ENCODE results near the gene MFAP1. TPM values are rescaled to one million over a fixed set of nuclear protein-coding genes. Genes with fewer than 3 reads are reported as not detected.
"Not testable (repeated sequence)": the region's sequence is repeated elsewhere in the genome, so short reads cannot be mapped to it uniquely, and the experiment has no call there.

MFAP1 gene
- total RNA-seq, 1 experiment from 2014 or later, result 19.7 TPM

GRCh38 chr15:43808960-43809678 lies 15.4 kb downstream of the MFAP1 start:
- Histone ChIP-seq H2AFZ (ENCODE audit: low read length) (peak overlapping the region; percentile 15; the same call in 1 of the 2 replicates), H3K36me3 (ENCODE audit: insufficient read depth, low read length) (peaks cover 45% of the 10 kb centered on the region), H4K20me1 (ENCODE audit: insufficient read depth, low read depth, low read length) (no peaks in the 10 kb centered on the region), H3K9me3 (ENCODE audit: low read length) (no peaks in the 10 kb centered on the region), H3K27ac (ENCODE audit: low read length) (peak overlapping the region; percentile 99), H3K4me3 (ENCODE audit: low read length) (peak overlapping the region; percentile 52), H3K4me2 (ENCODE audit: low read depth, low read length, poor library complexity, severe bottlenecking) (peak overlapping the region; percentile 69), H3K79me2 (ENCODE audit: low read length) (no peaks in the 10 kb centered on the region), H3K4me1 (ENCODE audit: low read length) (peaks cover 33% of the 10 kb centered on the region), H3K9me2 (replicated peaks; ENCODE audit: insufficient read depth, low read length) (no peaks in the 10 kb centered on the region), H3K27me3 (ENCODE audit: low read length) (no peaks in the 10 kb centered on the region), H3K9ac (ENCODE audit: low read length) (peak overlapping the region; percentile 67)
- peak; percentile 91 for DNase-seq

DNA sequence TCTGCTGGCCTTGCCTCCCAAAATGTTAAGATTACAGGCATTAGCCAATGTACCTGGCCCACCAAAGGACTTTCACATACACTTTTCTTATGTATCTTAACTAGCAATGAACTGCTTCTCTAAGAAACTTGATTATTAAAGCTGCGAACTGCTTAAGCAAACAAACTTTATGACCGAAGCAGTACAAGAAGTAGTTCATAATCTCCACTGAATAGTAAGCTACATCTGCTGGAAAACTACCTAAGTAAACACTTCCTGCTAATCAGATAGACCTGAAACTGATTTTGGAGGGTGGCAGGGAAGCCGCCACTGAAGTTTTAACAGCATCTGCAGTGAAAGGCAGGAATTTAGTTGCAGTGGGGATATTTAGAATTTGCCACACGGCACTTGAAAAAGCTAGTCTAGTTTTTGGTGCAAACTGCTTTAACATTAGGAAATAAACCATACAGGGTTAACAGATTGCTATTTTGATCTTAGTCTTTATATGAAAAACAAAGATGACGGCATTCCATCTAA lies 16.0 kb downstream of the MFAP1 start:
- H3K4me2 ChIP-seq (ENCODE audit: low read depth, low read length, poor library complexity, severe bottlenecking), result peak overlapping the region; percentile 69
- H3K79me2 ChIP-seq (ENCODE audit: low read length), result no peaks in the 10 kb centered on the region
- no peaks in the 10 kb centered on the region for H3K9me3 ChIP-seq (ENCODE audit: low read length)
- no peaks in the 10 kb centered on the region for H3K9me2 ChIP-seq (replicated peaks; ENCODE audit: insufficient read depth, low read length)
- H3K9ac ChIP-seq (ENCODE audit: low read length), result peak overlapping the region; percentile 67
- H3K36me3 ChIP-seq (ENCODE audit: insufficient read depth, low read length), result peaks cover 45% of the 10 kb centered on the region
- peak overlapping the region; percentile 52 for H3K4me3 ChIP-seq (ENCODE audit: low read length)
- H3K27ac ChIP-seq (ENCODE audit: low read length), result peak overlapping the region; percentile 99
- H2AFZ ChIP-seq (ENCODE audit: low read length), result no peak overlapping the region
- H4K20me1 ChIP-seq (ENCODE audit: insufficient read depth, low read depth, low read length), result no peaks in the 10 kb centered on the region
- DNase-seq, result peak; percentile 53
- peaks cover 33% of the 10 kb centered on the region for H3K4me1 ChIP-seq (ENCODE audit: low read length)
- H3K27me3 ChIP-seq (ENCODE audit: low read length), result no peaks in the 10 kb centered on the region

DNA sequence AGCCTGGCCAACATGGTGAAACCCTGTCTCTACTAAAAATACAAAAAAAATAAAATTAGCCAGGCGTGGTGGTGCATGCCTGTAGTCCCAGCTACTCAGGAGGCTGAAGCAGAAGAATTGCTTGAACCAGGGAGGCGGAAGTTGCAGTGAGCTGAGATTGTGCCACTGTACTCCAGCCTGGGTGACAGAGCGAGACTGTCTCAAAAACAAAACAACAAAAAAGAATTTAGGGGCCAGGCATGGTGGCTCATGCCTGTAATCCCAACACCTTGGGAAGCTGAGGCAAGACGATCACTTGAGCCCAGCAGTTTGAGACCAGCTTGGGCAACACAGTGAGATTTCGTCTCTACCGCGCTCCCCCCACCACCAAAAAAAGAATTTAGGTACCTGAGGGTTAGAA lies 21.8 kb downstream of the MFAP1 start:
- peaks cover 39% of the 10 kb centered on the region for H3K36me3 ChIP-seq (ENCODE audit: insufficient read depth, low read length)
- not testable (repeated sequence) for H3K4me3 ChIP-seq (ENCODE audit: low read length); H3K27me3 ChIP-seq (ENCODE audit: low read length); H4K20me1 ChIP-seq (ENCODE audit: insufficient read depth, low read depth, low read length); H3K9me3 ChIP-seq (ENCODE audit: low read length); DNase-seq; H3K9ac ChIP-seq (ENCODE audit: low read length); H3K9me2 ChIP-seq (replicated peaks; ENCODE audit: insufficient read depth, low read length); H2AFZ ChIP-seq (ENCODE audit: low read length); H3K4me2 ChIP-seq (ENCODE audit: low read depth, low read length, poor library complexity, severe bottlenecking)
- H3K27ac ChIP-seq (ENCODE audit: low read length), result peak overlapping the region; percentile 34
- peaks cover 18% of the 10 kb centered on the region for H3K79me2 ChIP-seq (ENCODE audit: low read length)
- H3K4me1 ChIP-seq (ENCODE audit: low read length), result peaks cover 39% of the 10 kb centered on the region

DNA sequence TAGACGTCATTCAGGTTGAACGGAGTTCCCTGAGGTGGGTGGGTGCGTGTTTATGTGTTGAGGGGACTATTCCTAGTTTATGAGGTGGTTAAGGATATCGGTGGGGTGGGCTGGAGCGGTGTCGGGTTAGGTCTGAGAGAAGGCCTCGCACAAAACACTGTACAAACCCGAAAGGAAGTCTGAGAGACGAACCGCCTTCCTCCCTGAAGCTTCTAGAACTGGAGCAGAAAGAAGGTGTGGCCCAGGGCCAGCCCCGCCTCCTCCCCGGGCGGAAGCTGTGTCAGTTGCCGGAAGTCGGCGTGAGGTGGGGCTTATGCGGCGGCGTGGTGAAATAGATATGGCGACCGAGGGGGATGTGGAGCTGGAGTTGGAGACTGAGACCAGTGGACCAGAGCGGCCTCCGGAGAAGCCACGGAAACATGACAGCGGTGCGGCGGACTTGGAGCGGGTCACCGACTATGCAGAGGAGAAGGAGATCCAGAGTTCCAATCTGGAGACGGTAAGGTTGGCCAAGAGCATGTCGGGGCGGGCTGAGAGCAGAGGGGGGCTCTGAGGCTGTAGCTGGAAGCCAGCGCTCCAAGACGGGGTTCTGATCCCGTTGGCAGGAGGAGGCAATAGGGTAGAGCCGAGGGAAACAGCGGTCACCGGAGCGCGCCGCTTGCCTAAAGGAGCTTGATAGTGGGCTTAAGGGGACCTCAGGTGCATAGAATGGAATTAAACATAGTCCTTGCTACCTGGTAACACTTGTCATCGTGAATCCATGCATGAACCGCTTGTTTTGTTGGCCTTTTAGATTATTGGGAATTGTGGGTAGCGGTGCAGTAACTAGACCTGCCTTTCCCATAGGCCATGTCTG lies 24.0 kb downstream of the MFAP1 start, which contains the start of gene HYPK:
Gene HYPK, plus strand, starts transcription at position 314 of the 856 bp plus-strand sequence. Its CDS starts 24 bp downstream, at position 338.
- H2AFZ ChIP-seq (ENCODE audit: low read length), result no peak within 1 kb of the TSS
- H3K4me3 ChIP-seq (ENCODE audit: low read length), result peak within 1 kb of the TSS; percentile 87
- no peaks in the 10 kb centered on the region for H3K9me2 ChIP-seq (replicated peaks; ENCODE audit: insufficient read depth, low read length)
- H3K9ac ChIP-seq (ENCODE audit: low read length), result peak within 1 kb of the TSS; percentile 94
- peaks cover 26% of the 10 kb centered on the region for H3K36me3 ChIP-seq (ENCODE audit: insufficient read depth, low read length)
- H3K27me3 ChIP-seq (ENCODE audit: low read length), result no peaks in the 10 kb centered on the region
- H3K27ac ChIP-seq (ENCODE audit: low read length), result peak within 1 kb of the TSS; percentile 95
- peak; percentile 97 for DNase-seq
- peaks cover 18% of the 10 kb centered on the region for H3K79me2 ChIP-seq (ENCODE audit: low read length)
- H3K4me2 ChIP-seq (ENCODE audit: low read depth, low read length, poor library complexity, severe bottlenecking), result peak within 1 kb of the TSS; percentile 95
- H3K9me3 ChIP-seq (ENCODE audit: low read length), result no peaks in the 10 kb centered on the region
- no peaks in the 10 kb centered on the region; the same call in 1 of the 2 replicates for H4K20me1 ChIP-seq (ENCODE audit: insufficient read depth, low read depth, low read length)
- peaks cover 57% of the 10 kb centered on the region for H3K4me1 ChIP-seq (ENCODE audit: low read length)

GRCh38 chr15:43799945-43800285 lies 24.6 kb downstream of the MFAP1 start, which contains the start of gene SERINC4:
SERINC4 (minus strand) TSS chr15:43800220; CDS start chr15:43799986, 234 bp downstream.
- Histone ChIP-seq H3K4me1 (ENCODE audit: low read length) (peaks cover 63% of the 10 kb centered on the region), H4K20me1 (ENCODE audit: insufficient read depth, low read depth, low read length) (no peaks in the 10 kb centered on the region; the same call in 1 of the 2 replicates)
- DNase-seq, result no peak

GRCh38 chr15:43799209-43799944 lies 25.1 kb downstream of the MFAP1 start:
- peak overlapping the region; percentile 46 for H3K9ac ChIP-seq (ENCODE audit: low read length)
- H3K9me3 ChIP-seq (ENCODE audit: low read length), result no peaks in the 10 kb centered on the region
- H4K20me1 ChIP-seq (ENCODE audit: insufficient read depth, low read depth, low read length), result peaks cover 4% of the 10 kb centered on the region; the same call in 1 of the 2 replicates
- H3K36me3 ChIP-seq (ENCODE audit: insufficient read depth, low read length), result peaks cover 34% of the 10 kb centered on the region
- peaks cover 68% of the 10 kb centered on the region for H3K4me1 ChIP-seq (ENCODE audit: low read length)
- no peak overlapping the region for H2AFZ ChIP-seq (ENCODE audit: low read length)
- H3K27me3 ChIP-seq (ENCODE audit: low read length), result no peaks in the 10 kb centered on the region
- no peaks in the 10 kb centered on the region for H3K9me2 ChIP-seq (replicated peaks; ENCODE audit: insufficient read depth, low read length)
- H3K27ac ChIP-seq (ENCODE audit: low read length), result peak overlapping the region; percentile 95
- H3K4me2 ChIP-seq (ENCODE audit: low read depth, low read length, poor library complexity, severe bottlenecking), result peak overlapping the region; percentile 40
- H3K4me3 ChIP-seq (ENCODE audit: low read length), result peak overlapping the region; percentile 10; the same call in 1 of the 2 replicates
- peaks cover 18% of the 10 kb centered on the region for H3K79me2 ChIP-seq (ENCODE audit: low read length)
- DNase-seq, result peak; percentile 84

More at GRCh38 chr15:43799945-43800285, 24.6 kb downstream of the MFAP1 start, which contains the start of gene SERINC4:
- Histone ChIP-seq H3K9ac (ENCODE audit: low read length) (peak within 1 kb of the TSS; percentile 94), H3K36me3 (ENCODE audit: insufficient read depth, low read length) (peaks cover 29% of the 10 kb centered on the region), H3K9me2 (replicated peaks; ENCODE audit: insufficient read depth, low read length) (no peaks in the 10 kb centered on the region), H3K4me2 (ENCODE audit: low read depth, low read length, poor library complexity, severe bottlenecking) (peak within 1 kb of the TSS; percentile 95), H3K9me3 (ENCODE audit: low read length) (no peaks in the 10 kb centered on the region), H2AFZ (ENCODE audit: low read length) (no peak within 1 kb of the TSS), H3K4me3 (ENCODE audit: low read length) (peak within 1 kb of the TSS; percentile 87), H3K79me2 (ENCODE audit: low read length) (peaks cover 18% of the 10 kb centered on the region), H3K27me3 (ENCODE audit: low read length) (no peaks in the 10 kb centered on the region), H3K27ac (ENCODE audit: low read length) (peak within 1 kb of the TSS; percentile 95)

DNA sequence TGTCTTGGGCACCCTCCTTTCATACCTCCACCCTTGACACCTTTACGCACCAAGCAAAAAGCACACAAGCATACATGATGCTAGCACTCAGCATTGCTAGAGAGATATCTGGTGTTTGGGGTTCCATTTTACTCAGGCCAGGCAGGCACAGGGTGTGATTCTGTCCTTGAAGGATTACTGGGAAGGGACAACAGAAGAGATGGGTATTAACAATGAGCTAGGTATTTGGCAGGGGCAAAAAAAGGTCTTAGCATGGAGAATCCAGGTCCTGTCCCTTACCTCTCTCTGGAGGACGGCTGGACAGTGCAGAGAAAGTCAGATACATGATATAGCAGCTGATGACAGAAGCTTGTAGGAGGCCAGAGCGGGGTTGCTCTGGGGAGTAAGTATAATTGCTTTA lies 27.9 kb downstream of the MFAP1 start:
- no peak overlapping the region for H3K4me2 ChIP-seq (ENCODE audit: low read depth, low read length, poor library complexity, severe bottlenecking)
- no peaks in the 10 kb centered on the region for H3K9me2 ChIP-seq (replicated peaks; ENCODE audit: insufficient read depth, low read length)
- peaks cover 24% of the 10 kb centered on the region; the same call in 1 of the 2 replicates for H4K20me1 ChIP-seq (ENCODE audit: insufficient read depth, low read depth, low read length)
- no peaks in the 10 kb centered on the region for H3K9me3 ChIP-seq (ENCODE audit: low read length)
- H3K79me2 ChIP-seq (ENCODE audit: low read length), result peaks cover 34% of the 10 kb centered on the region
- peaks cover 39% of the 10 kb centered on the region for H3K36me3 ChIP-seq (ENCODE audit: insufficient read depth, low read length)
- peak overlapping the region; percentile 95 for H3K27ac ChIP-seq (ENCODE audit: low read length)
- no peaks in the 10 kb centered on the region for H3K27me3 ChIP-seq (ENCODE audit: low read length)
- peaks cover 78% of the 10 kb centered on the region for H3K4me1 ChIP-seq (ENCODE audit: low read length)
- H3K9ac ChIP-seq (ENCODE audit: low read length), result no peak overlapping the region; the same call in 1 of the 2 replicates
- no peak for DNase-seq
- H3K4me3 ChIP-seq (ENCODE audit: low read length), result no peak overlapping the region
- H2AFZ ChIP-seq (ENCODE audit: low read length), result no peak overlapping the region
